Measurements from ENCODE around the gene CACNA1C.

DNA sequence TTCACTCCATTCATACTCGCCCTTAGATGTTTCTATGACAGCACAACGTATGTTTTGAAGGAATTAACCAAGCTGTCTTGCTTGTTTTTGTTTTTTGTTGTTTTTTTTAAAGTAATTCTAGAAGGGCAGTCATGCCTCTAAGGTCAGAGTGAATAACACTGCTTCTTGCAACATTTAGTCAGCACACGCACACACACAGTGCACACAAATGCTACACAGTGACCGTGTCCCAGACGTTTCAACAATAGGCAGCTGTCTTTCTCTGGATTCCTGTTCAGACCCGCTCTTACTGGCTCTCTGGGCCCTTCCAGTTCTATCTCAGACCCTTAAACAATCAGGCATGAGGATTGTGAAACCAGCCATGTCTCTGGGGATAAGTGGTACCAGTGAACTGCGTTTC is 391.0 kb downstream of the CACNA1C start:
- TF ChIP-seq CTCF (IDR thresholded peaks at IDR 0.05), result no peak
- TF ChIP-seq POLR2A (IDR thresholded peaks at IDR 0.05), result no peak

Measured in upper lobe of left lung (tissue), 4 donors.